Measurements from ENCODE around the gene CNTN4. TPM values are rescaled to one million over a fixed set of nuclear protein-coding genes. Genes with fewer than 3 reads are reported as not detected.

The CNTN4 gene
- total and polyA plus RNA-seq, 9 donors = 0.35 to 16.7 (median 3.0) TPM

DNA sequence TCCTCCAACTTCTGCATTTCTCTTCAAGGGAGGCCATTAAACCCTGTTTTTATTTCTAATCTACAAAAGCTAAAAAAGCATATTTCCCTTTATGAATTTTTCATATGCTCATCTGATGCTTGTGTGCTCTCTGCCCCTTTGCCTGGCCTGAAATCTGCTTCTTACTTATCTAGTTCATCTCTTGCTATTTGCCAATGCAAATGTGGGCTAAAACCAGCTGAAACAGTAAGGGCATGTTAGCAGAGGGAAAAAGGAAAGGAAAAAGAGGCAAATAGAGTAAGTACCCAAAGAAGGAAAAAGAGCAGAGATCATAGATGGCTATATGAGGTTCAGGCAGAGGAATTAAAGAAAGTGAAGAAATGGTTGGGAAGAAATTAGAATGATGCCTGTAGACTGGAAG is 185.2 kb downstream of the CNTN4 start:
- TF ChIP-seq EP300 (IDR thresholded peaks at IDR 0.05) (no peak), POLR2A (IDR thresholded peaks at IDR 0.05) (no peak)
- TF ChIP-seq, protein P1, sequence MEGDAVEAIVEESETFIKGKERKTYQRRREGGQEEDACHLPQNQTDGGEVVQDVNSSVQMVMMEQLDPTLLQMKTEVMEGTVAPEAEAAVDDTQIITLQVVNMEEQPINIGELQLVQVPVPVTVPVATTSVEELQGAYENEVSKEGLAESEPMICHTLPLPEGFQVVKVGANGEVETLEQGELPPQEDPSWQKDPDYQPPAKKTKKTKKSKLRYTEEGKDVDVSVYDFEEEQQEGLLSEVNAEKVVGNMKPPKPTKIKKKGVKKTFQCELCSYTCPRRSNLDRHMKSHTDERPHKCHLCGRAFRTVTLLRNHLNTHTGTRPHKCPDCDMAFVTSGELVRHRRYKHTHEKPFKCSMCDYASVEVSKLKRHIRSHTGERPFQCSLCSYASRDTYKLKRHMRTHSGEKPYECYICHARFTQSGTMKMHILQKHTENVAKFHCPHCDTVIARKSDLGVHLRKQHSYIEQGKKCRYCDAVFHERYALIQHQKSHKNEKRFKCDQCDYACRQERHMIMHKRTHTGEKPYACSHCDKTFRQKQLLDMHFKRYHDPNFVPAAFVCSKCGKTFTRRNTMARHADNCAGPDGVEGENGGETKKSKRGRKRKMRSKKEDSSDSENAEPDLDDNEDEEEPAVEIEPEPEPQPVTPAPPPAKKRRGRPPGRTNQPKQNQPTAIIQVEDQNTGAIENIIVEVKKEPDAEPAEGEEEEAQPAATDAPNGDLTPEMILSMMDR (IDR thresholded peaks at IDR 0.05) = no peak
- no peaks in the 10 kb centered on the region for H3K36me3 ChIP-seq
- DNase-seq = no peak
- H3K27ac ChIP-seq = no peak overlapping the region
- no peaks in the 10 kb centered on the region for H3K27me3 ChIP-seq
- no peaks in the 10 kb centered on the region for H3K9me3 ChIP-seq
- no peak overlapping the region for H3K4me3 ChIP-seq
- intact Hi-C loops (cut with DNase I) = no loop called here
- no peaks in the 10 kb centered on the region for H3K4me1 ChIP-seq (ENCODE audit: insufficient read depth)

GRCh38 chr3:2300938-2301337 is 202.3 kb downstream of the CNTN4 start:
- no peak for TF ChIP-seq POLR2A (IDR thresholded peaks at IDR 0.05)
- no peaks in the 10 kb centered on the region for H3K4me1 ChIP-seq (ENCODE audit: insufficient read depth)
- H3K36me3 ChIP-seq = no peaks in the 10 kb centered on the region
- H3K9me3 ChIP-seq = no peaks in the 10 kb centered on the region
- no peak overlapping the region for H3K4me3 ChIP-seq
- no peak for DNase-seq
- H3K27ac ChIP-seq = no peak overlapping the region
- intact Hi-C loops (cut with DNase I) = no loop called here
- no peaks in the 10 kb centered on the region for H3K27me3 ChIP-seq
- 85 to 91% (median 88%) methylated on average over 3 of the region's 3 CpGs for WGBS, 3 donors

- no peaks in the 10 kb centered on the region for H3K27me3 ChIP-seq
- 52 to 86% (median 82%) methylated on average over 1 of the region's 1 CpG for WGBS, 3 donors
- intact Hi-C loops (cut with DNase I) = no loop called here
- no peaks in the 10 kb centered on the region for H3K9me3 ChIP-seq
- H3K36me3 ChIP-seq = no peaks in the 10 kb centered on the region
- TF ChIP-seq POLR2A (IDR thresholded peaks at IDR 0.05) (no peak), EP300 (IDR thresholded peaks at IDR 0.05) (no peak)
- TF ChIP-seq, protein P1 (IDR thresholded peaks at IDR 0.05) = no peak
- no peaks in the 10 kb centered on the region for H3K4me1 ChIP-seq (ENCODE audit: insufficient read depth)
- DNase-seq = no peak
- no peak overlapping the region for H3K27ac ChIP-seq
- no peak overlapping the region for H3K4me3 ChIP-seq
Observed at GRCh38 chr3:2301361-2301760, 202.7 kb downstream of the CNTN4 start.

- 4 to 7% (median 4%) methylated on average over 6 of the region's 6 CpGs for WGBS, 3 donors
- Histone ChIP-seq H3K9me3 (no peaks in the 10 kb centered on the region), H3K27me3 (no peaks in the 10 kb centered on the region), H3K4me3 (no peak overlapping the region), H3K27ac (no peak overlapping the region), H3K36me3 (no peaks in the 10 kb centered on the region), H3K4me1 (ENCODE audit: insufficient read depth) (no peaks in the 10 kb centered on the region)
- no peak for DNase-seq
- intact Hi-C loops (cut with DNase I) = no loop called here
- TF ChIP-seq POLR2A (IDR thresholded peaks at IDR 0.05) = no peak
- TF ChIP-seq, protein P1 (IDR thresholded peaks at IDR 0.05) = no peak
- no peak for TF ChIP-seq EP300 (IDR thresholded peaks at IDR 0.05)
Observed at GRCh38 chr3:2303566-2303965, 204.9 kb downstream of the CNTN4 start.

- no peak for DNase-seq
- no peaks in the 10 kb centered on the region for H3K27me3 ChIP-seq
- no peak overlapping the region for H3K4me3 ChIP-seq
- 47 to 62% (median 47%) methylated on average over 2 of the region's 2 CpGs for WGBS, 3 donors
- H3K9me3 ChIP-seq = no peaks in the 10 kb centered on the region
- no peak overlapping the region for H3K27ac ChIP-seq
- TF ChIP-seq POLR2A (IDR thresholded peaks at IDR 0.05) (no peak), EP300 (IDR thresholded peaks at IDR 0.05) (no peak)
- TF ChIP-seq, protein P1 (IDR thresholded peaks at IDR 0.05) = no peak
- H3K4me1 ChIP-seq (ENCODE audit: insufficient read depth) = no peaks in the 10 kb centered on the region
- intact Hi-C loops (cut with DNase I) = no loop called here
- no peaks in the 10 kb centered on the region for H3K36me3 ChIP-seq
Observed at GRCh38 chr3:2311022-2311421, 212.4 kb downstream of the CNTN4 start.

Data from ovary (tissue), 9 donors.